Body of pancreas (tissue), 4 donors: Measurements from ENCODE around the gene ANXA8.
"Not testable (repeated sequence)": the region's sequence is repeated elsewhere in the genome, so short reads cannot be mapped to it uniquely, and the experiment has no call there.

ENCODE experiments used
- POLR2A ChIP-seq, 3 donors: fragments of 450-650 bp; IDR thresholded peaks; one replicate each; pipeline ENCODE4 v1.6.1; 2016; ENCODE audit warnings: antibody characterized with exemption in 3 of 3, mild to moderate bottlenecking in 2 of 3
- TF ChIP-seq, protein P1 (sequence below), 7 experiments: fragments of 450-650 bp in 4 of 7; fragments of 200-600 bp in 3 of 7; sonication (generic) in 3 of 7; IDR thresholded peaks; one replicate each; pipeline ENCODE4 v1.5.1; 2016 to 2019; ENCODE audit warnings: antibody characterized with exemption in 7 of 7

DNA sequence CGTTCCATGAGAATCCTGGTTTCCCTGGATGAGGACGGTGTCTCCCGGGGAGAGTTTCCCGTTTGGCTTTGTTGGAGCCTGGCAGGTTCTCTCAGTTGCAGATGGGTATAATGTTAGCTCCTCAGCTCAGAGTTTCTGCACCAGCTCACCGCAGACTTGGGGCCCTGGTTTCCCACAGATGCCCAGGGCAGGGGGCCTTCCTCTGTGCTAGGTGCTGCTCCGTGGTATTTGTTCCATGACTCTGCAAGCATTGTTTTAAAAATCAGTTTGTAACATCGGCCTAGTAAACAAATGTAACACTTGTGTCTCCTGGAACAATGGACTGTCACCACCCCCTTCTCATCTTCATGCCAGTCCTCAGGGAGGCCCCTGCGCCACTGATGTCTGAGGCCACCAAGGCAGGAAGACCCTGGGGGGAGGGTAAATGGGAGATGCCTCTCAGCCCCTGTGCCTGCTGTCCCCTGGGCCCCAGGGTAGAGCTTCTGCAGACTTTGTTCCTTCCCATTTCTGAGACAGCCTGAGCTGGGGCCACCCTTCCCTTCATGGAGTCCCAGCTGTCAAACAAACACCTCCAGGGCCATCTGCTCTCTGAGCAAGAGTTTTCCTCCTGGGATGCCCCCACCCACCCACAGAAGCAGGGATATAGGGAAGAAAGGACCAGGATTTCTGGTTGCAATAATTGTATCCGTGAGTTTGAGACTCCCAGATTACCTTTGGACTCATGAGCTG lies 28.4 kb downstream of the ANXA8 start:
- TF ChIP-seq, protein P1, sequence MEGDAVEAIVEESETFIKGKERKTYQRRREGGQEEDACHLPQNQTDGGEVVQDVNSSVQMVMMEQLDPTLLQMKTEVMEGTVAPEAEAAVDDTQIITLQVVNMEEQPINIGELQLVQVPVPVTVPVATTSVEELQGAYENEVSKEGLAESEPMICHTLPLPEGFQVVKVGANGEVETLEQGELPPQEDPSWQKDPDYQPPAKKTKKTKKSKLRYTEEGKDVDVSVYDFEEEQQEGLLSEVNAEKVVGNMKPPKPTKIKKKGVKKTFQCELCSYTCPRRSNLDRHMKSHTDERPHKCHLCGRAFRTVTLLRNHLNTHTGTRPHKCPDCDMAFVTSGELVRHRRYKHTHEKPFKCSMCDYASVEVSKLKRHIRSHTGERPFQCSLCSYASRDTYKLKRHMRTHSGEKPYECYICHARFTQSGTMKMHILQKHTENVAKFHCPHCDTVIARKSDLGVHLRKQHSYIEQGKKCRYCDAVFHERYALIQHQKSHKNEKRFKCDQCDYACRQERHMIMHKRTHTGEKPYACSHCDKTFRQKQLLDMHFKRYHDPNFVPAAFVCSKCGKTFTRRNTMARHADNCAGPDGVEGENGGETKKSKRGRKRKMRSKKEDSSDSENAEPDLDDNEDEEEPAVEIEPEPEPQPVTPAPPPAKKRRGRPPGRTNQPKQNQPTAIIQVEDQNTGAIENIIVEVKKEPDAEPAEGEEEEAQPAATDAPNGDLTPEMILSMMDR (IDR thresholded peaks at IDR 0.05), result not testable (repeated sequence)
- not testable (repeated sequence) for TF ChIP-seq POLR2A (IDR thresholded peaks at IDR 0.05)
